ENCODE measurements around the gene FBN1. TPM values are rescaled to one million over a fixed set of nuclear protein-coding genes. Genes with fewer than 3 reads are reported as not detected.

The FBN1 gene
- total and polyA plus RNA-seq, 10 of the 15 experiments (the other 5 are each of a cell fraction or from before 2014, with no cell fraction given): 2.2 to 15.3 (median 7.0) TPM

- no peak for TF ChIP-seq RELB (IDR thresholded peaks at IDR 0.05; ENCODE audit: low read depth)
Measured at GRCh38 chr15:48548455-48548854, 97.1 kb downstream of the FBN1 start (continued).

DNA sequence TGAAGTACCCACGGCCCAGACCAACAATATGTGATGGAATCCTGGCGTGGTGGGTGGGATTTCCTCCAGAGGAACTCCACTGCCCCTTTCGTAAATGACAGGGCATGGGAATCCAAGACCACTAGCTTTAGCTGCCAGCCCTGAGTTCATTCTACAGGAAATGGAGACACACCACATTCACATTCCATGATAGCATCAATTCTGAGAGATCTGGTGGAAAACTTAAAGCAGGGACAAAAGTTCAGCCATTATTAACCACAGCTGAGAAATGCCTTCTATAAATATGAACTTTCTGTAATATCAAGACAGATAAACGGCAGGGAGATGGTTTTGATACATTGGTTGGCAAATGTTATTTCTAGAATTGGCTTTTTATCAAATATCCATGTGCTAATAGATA is 98.2 kb downstream of the FBN1 start:
- ATAC-seq: no peak
- in situ Hi-C loops (cut with MboI): no loop called here
- H2AFZ ChIP-seq (ENCODE audit: control insufficient read depth, low read depth, low read length): no peak overlapping the region
- TF ChIP-seq HCFC1 (IDR thresholded peaks at IDR 0.05; ENCODE audit: low read length): no peak
- TF ChIP-seq KLF5 (IDR thresholded peaks at IDR 0.05; ENCODE audit: partially characterized antibody): no peak
- no peak for TF ChIP-seq MEF2A (IDR thresholded peaks at IDR 0.05; ENCODE audit: insufficient read depth, low read depth, low read length)
- no peak for TF ChIP-seq ZNF274 (IDR thresholded peaks at IDR 0.05; ENCODE audit: insufficient read depth, insufficient read length)
- TF ChIP-seq ZNF687 (IDR thresholded peaks at IDR 0.05): no peak
- no peak for TF ChIP-seq SMC3 (IDR thresholded peaks at IDR 0.05; ENCODE audit: borderline replicate concordance, low read length)
- TF ChIP-seq MAX (IDR thresholded peaks at IDR 0.05; ENCODE audit: low read depth, low read length): no peak
- TF ChIP-seq MEF2B (IDR thresholded peaks at IDR 0.05; ENCODE audit: partially characterized antibody, poor library complexity, severe bottlenecking): no peak
- no peak for TF ChIP-seq EZH2 (IDR thresholded peaks at IDR 0.05; ENCODE audit: borderline replicate concordance, control insufficient read depth, low read depth, low read length)
- TF ChIP-seq, protein P1, sequence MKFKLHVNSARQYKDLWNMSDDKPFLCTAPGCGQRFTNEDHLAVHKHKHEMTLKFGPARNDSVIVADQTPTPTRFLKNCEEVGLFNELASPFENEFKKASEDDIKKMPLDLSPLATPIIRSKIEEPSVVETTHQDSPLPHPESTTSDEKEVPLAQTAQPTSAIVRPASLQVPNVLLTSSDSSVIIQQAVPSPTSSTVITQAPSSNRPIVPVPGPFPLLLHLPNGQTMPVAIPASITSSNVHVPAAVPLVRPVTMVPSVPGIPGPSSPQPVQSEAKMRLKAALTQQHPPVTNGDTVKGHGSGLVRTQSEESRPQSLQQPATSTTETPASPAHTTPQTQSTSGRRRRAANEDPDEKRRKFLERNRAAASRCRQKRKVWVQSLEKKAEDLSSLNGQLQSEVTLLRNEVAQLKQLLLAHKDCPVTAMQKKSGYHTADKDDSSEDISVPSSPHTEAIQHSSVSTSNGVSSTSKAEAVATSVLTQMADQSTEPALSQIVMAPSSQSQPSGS (IDR thresholded peaks at IDR 0.05; ENCODE audit: low read length): no peak
- no peak for TF ChIP-seq STAT3 (IDR thresholded peaks at IDR 0.05; ENCODE audit: low read depth, low read length)
- TF ChIP-seq YY1 (IDR thresholded peaks at IDR 0.05; ENCODE audit: low read depth, low read length): no peak
- TF ChIP-seq, protein P2, sequence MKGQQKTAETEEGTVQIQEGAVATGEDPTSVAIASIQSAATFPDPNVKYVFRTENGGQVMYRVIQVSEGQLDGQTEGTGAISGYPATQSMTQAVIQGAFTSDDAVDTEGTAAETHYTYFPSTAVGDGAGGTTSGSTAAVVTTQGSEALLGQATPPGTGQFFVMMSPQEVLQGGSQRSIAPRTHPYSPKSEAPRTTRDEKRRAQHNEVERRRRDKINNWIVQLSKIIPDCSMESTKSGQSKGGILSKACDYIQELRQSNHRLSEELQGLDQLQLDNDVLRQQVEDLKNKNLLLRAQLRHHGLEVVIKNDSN (IDR thresholded peaks at IDR 0.05; ENCODE audit: borderline replicate concordance, extremely low read length, insufficient read depth, low read depth, low read length): no peak
- TF ChIP-seq CBFB (IDR thresholded peaks at IDR 0.05; ENCODE audit: low read depth): no peak
- TF ChIP-seq TAF1 (IDR thresholded peaks at IDR 0.05; ENCODE audit: borderline replicate concordance, low read depth, low read length): no peak

More for the DNA sequence above, 98.2 kb downstream of the FBN1 start:
- DNase-seq (ENCODE audit: low read depth, low spot score) (no peak), FAIRE-seq (no peak)
- 53% methylated on average over 4 of the region's 4 CpGs for WGBS (ENCODE audit: insufficient coverage, insufficient replicate concordance, low lambda C conversion rate, missing lambda C conversion rate)
- ChIA-PET SMC1A (ENCODE audit: uncharacterized antibody, unreplicated experiment) (no interaction called here), CTCF (no interaction called here), RAD21 (ENCODE audit: unreplicated experiment) (no interaction called here), POLR2A (no interaction called here)
- Histone ChIP-seq H3K9me3 (replicated peaks; ENCODE audit: control insufficient read depth, insufficient read depth, low read length) (no peaks in the 10 kb centered on the region), H3K27ac (ENCODE audit: control insufficient read depth, insufficient read depth) (no peak overlapping the region), H3K4me3 (no peak overlapping the region), H3K27me3 (replicated peaks in 1 of 2; ENCODE audit: control insufficient read depth in 2 of 2, insufficient read depth in 2 of 2, low read length in 1 of 2) (no peaks in the 10 kb centered on the region), H3K4me1 (ENCODE audit: control insufficient read depth, insufficient read depth, low read length) (no peaks in the 10 kb centered on the region; the same call in 1 of the 2 replicates), H3K36me3 (ENCODE audit: control insufficient read depth in 2 of 2, insufficient read depth in 2 of 2, low read length in 1 of 2) (no peaks in the 10 kb centered on the region), H3K4me2 (ENCODE audit: control insufficient read depth, insufficient read depth) (no peak overlapping the region), H4K20me1 (ENCODE audit: control insufficient read depth, insufficient read depth) (no peaks in the 10 kb centered on the region), H3K9ac (ENCODE audit: control insufficient read depth, insufficient read depth, low read length) (no peak overlapping the region), H3K79me2 (ENCODE audit: control insufficient read depth, insufficient read depth, low read length) (no peaks in the 10 kb centered on the region)
- intact Hi-C loops (cut with micrococcal nuclease; ENCODE audit: unreplicated experiment): no loop called here
- BruUV-seq (replicated peaks): no TSS peak
